A172 (cell line): Measurements from ENCODE around the gene DENND1A. TPM values are rescaled to one million over a fixed set of nuclear protein-coding genes. Genes with fewer than 3 reads are reported as not detected.
"Not testable (repeated sequence)": the region's sequence is repeated elsewhere in the genome, so short reads cannot be mapped to it uniquely, and the experiment has no call there.

Experiments used
- DNase-seq: peaks from one replicate; pipeline ENCODE4 v3.0.0-alpha.2; 2015; ENCODE audit warnings: low spot score
- total RNA-seq: library from RNA; depleted of rRNA; stranded (reverse); fragments of >200 nt; shearing (Covaris generic); gene quantifications from 2 replicates; pipeline ENCODE4 v1.2.3, GENCODE V29; 2014

DENND1A gene
- total RNA-seq, 1 experiment from 2014 or later, result 30.8 TPM

- DNase-seq, result peak; percentile 12
Measured at GRCh38 chr9:123434619-123435240, 495.2 kb downstream of the DENND1A start.

- no peak for DNase-seq
Measured at GRCh38 chr9:123432331-123433236, 497.3 kb downstream of the DENND1A start.

- DNase-seq, result no peak
Measured at GRCh38 chr9:123431581-123431980, 498.3 kb downstream of the DENND1A start.

GRCh38 chr9:123428450-123428849, 501.5 kb downstream of the DENND1A start:
- not testable (repeated sequence) for DNase-seq

GRCh38 chr9:123426406-123426805, 503.5 kb downstream of the DENND1A start:
- no peak for DNase-seq

GRCh38 chr9:123425836-123426365, 504.0 kb downstream of the DENND1A start:
- DNase-seq, result no peak

GRCh38 chr9:123425261-123425821, 504.6 kb downstream of the DENND1A start:
- no peak for DNase-seq

- no peak for DNase-seq
Measured at GRCh38 chr9:123424552-123425225, 505.2 kb downstream of the DENND1A start.

GRCh38 chr9:123424131-123424530, 505.8 kb downstream of the DENND1A start:
- no peak for DNase-seq

- DNase-seq, result no peak
Measured at GRCh38 chr9:123423311-123423640, 506.6 kb downstream of the DENND1A start.

GRCh38 chr9:123422635-123423310, 507.2 kb downstream of the DENND1A start:
- DNase-seq, result no peak

GRCh38 chr9:123421801-123422455, 508.0 kb downstream of the DENND1A start:
- DNase-seq, result no peak

- DNase-seq, result no peak
Measured at GRCh38 chr9:123421186-123421585, 508.7 kb downstream of the DENND1A start.

GRCh38 chr9:123420592-123421111, 509.3 kb downstream of the DENND1A start:
- DNase-seq, result no peak

GRCh38 chr9:123419721-123420591, 510.0 kb downstream of the DENND1A start:
- DNase-seq, result no peak

GRCh38 chr9:123419091-123419490, 510.8 kb downstream of the DENND1A start:
- DNase-seq, result no peak

GRCh38 chr9:123418506-123418905, 511.4 kb downstream of the DENND1A start:
- DNase-seq, result no peak

GRCh38 chr9:123418052-123418430, 511.9 kb downstream of the DENND1A start:
- no peak for DNase-seq

- DNase-seq, result no peak
Measured at GRCh38 chr9:123417289-123418051, 512.5 kb downstream of the DENND1A start.
